ENCODE results near the gene CCNK.

CCNK gene

DNA sequence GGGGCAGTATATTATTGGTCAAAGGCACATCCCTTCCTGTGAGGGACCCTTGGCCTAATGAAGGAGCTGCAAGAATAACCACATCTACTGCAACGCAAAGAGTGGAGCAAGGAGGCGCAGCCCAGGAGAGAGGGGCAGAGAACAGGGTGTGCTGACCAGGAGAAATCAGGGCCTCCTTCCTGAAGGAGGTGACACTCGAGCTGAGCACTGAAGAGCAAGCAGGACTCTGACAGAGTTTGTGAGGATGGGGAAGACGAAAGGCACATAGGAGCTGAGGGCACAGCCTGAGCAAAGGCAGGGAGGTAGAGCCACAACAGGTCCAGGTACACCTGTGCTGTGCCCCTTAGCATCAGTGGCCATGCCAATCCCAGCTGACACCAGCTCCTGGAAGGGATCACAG lies 62.2 kb downstream of the CCNK start:
- Histone ChIP-seq H3K27me3 (no peaks in the 10 kb centered on the region), H3K4me1 (peaks cover 73% of the 10 kb centered on the region), H3K9me3 (no peaks in the 10 kb centered on the region), H3K36me3 (no peaks in the 10 kb centered on the region; the same call in 1 of the 2 replicates), H3K4me3 (ENCODE audit: low read depth, low read length) (no peak overlapping the region)
- DNase-seq = no peak
- TF ChIP-seq, protein P1, sequence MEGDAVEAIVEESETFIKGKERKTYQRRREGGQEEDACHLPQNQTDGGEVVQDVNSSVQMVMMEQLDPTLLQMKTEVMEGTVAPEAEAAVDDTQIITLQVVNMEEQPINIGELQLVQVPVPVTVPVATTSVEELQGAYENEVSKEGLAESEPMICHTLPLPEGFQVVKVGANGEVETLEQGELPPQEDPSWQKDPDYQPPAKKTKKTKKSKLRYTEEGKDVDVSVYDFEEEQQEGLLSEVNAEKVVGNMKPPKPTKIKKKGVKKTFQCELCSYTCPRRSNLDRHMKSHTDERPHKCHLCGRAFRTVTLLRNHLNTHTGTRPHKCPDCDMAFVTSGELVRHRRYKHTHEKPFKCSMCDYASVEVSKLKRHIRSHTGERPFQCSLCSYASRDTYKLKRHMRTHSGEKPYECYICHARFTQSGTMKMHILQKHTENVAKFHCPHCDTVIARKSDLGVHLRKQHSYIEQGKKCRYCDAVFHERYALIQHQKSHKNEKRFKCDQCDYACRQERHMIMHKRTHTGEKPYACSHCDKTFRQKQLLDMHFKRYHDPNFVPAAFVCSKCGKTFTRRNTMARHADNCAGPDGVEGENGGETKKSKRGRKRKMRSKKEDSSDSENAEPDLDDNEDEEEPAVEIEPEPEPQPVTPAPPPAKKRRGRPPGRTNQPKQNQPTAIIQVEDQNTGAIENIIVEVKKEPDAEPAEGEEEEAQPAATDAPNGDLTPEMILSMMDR (IDR thresholded peaks at IDR 0.05; ENCODE audit: low read depth, low read length) = no peak

DNA sequence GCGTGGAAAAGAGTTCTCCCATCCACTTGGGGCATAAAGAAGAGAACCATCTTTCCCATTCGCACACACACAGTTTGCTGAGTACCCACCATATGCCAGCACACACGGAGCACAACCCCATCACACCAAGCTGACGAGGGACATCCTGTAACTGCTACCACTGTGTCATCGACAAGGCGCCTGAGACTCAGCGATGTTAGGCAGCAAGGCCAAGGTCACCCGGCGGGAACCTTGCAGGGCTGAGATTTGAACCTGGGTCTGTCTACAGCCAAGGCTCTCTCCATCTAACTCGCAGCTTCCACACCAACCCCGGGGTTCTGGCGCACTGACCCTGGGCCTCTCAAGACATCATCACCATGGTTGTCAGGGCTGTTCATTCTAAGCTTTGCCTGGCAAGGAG lies 62.8 kb downstream of the CCNK start:
- Histone ChIP-seq H3K4me3 (ENCODE audit: low read depth, low read length) (no peak overlapping the region), H3K27me3 (no peaks in the 10 kb centered on the region), H3K36me3 (no peaks in the 10 kb centered on the region; the same call in 1 of the 2 replicates), H3K4me1 (peaks cover 69% of the 10 kb centered on the region), H3K9me3 (no peaks in the 10 kb centered on the region)
- TF ChIP-seq, protein P1 (IDR thresholded peaks at IDR 0.05; ENCODE audit: low read depth, low read length) = no peak
- no peak for DNase-seq

DNA sequence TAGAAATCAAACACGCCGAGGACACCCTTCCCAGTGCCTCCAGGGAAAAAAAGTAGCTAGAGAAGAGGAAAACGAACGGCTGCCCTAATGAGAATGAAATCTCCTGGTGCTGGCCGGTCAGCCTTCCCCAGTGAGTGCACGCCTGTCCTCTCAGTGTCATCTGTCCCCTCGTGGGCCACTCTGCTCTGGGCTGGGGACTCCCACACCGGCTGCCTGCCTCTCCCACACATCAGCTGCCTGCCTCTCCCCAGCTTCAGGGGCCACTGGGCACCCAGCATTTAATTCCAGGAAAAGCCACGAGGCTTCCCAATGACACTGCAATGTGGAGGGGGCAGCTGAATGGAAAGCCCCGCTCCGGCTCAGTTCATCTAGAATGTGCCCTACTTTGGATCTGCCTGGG lies 63.8 kb downstream of the CCNK start:
- peak overlapping the region; percentile 9; the same call in 1 of the 2 replicates for H3K4me3 ChIP-seq (ENCODE audit: low read depth, low read length)
- H3K9me3 ChIP-seq = no peaks in the 10 kb centered on the region
- TF ChIP-seq, protein P1 (IDR thresholded peaks at IDR 0.05; ENCODE audit: low read depth, low read length) = no peak
- H3K4me1 ChIP-seq = peaks cover 70% of the 10 kb centered on the region
- no peak for DNase-seq
- no peaks in the 10 kb centered on the region for H3K36me3 ChIP-seq
- no peaks in the 10 kb centered on the region for H3K27me3 ChIP-seq

DNA sequence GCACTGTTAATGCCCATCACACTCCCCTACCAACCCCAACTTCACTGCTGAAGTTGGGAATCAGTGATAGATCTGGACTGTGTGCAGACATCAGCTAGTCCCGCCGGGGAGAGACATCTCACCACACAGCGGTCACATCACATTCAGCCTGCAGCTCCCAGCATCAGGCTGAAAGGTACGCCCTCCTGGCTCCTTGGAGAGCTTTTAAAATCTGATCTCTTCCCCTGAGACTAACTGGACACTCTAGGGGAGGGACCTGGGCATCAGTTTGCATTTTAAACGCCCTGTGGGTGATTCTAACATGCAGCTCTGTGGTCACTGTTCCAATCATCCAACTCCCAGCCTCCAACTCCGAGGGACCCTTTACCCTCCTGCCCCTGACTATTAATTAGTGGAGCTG lies 64.4 kb downstream of the CCNK start:
- no peaks in the 10 kb centered on the region for H3K27me3 ChIP-seq
- peaks cover 71% of the 10 kb centered on the region for H3K4me1 ChIP-seq

DNA sequence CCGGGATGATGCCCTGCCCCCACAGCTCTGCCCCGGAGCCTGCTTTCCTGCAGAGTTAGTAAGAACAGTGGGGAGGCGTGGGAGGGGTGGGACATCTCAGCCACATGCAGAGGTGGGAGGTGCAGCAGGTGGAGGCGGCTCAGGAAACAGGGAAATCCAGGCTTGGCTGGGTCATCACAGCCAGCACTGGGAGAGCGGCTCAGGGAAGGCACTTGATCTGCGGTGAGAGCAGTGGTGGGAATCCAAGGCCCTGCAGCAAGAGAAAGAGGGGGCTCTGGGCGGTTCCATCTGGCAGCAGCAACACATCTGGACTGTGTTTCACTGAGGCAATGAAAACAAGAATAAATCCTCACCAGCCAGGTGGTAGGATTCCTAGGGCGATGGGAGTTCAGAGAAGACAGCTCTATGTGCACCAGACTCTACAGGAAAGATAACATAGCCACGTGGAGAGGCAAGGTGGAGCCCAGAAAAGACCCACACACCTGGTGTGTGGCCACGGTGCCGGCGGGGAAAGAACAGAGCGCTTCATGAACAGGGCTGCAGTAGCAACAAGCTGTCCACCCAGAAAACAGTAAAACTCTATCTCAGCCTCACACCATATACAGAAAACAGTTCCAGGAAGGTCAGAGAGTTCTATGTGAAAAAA lies 65.1 kb downstream of the CCNK start:
- TF ChIP-seq, protein P1 (IDR thresholded peaks at IDR 0.05; ENCODE audit: low read depth, low read length) = no peak
- Histone ChIP-seq H3K4me3 (ENCODE audit: low read depth, low read length) (peak overlapping the region; percentile 26), H3K9me3 (no peaks in the 10 kb centered on the region), H3K36me3 (no peaks in the 10 kb centered on the region), H3K27me3 (no peaks in the 10 kb centered on the region), H3K4me1 (peaks cover 65% of the 10 kb centered on the region)
- DNase-seq = peak; percentile 68

More for the DNA sequence above, 64.4 kb downstream of the CCNK start:
- TF ChIP-seq, protein P1 (IDR thresholded peaks at IDR 0.05; ENCODE audit: low read depth, low read length) = no peak
- no peaks in the 10 kb centered on the region for H3K9me3 ChIP-seq
- DNase-seq = no peak
- peak overlapping the region; percentile 26 for H3K4me3 ChIP-seq (ENCODE audit: low read depth, low read length)
- H3K36me3 ChIP-seq = no peaks in the 10 kb centered on the region

DNA sequence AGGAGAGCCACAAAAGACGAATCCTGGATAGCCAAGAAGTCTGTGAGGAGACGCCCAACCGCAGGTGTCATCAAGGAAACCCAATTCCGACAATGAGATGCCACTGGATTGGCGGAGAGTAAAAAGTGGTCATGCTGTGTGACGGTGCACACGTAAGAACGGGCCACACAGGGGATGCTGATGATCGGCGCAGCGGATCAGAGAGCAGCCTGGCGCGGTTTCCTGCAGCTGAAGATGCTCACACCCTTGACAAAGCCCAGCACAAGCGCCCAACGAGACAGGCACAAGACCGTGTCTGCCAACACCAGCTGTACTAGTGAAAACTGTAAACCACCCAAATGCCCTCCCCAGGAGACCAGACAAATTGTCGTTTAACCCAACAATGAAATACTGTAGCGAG lies 67.0 kb downstream of the CCNK start:
- H3K36me3 ChIP-seq = no peaks in the 10 kb centered on the region
- TF ChIP-seq, protein P1 (IDR thresholded peaks at IDR 0.05; ENCODE audit: low read depth, low read length) = no peak
- H3K27me3 ChIP-seq = no peaks in the 10 kb centered on the region
- no peak for DNase-seq
- no peaks in the 10 kb centered on the region for H3K9me3 ChIP-seq
- H3K4me3 ChIP-seq (ENCODE audit: low read depth, low read length) = no peak overlapping the region
- H3K4me1 ChIP-seq = peaks cover 46% of the 10 kb centered on the region

Data from BE2C (cell line).